ENCODE data around the gene ZNF300.

- TF ChIP-seq, protein P1, sequence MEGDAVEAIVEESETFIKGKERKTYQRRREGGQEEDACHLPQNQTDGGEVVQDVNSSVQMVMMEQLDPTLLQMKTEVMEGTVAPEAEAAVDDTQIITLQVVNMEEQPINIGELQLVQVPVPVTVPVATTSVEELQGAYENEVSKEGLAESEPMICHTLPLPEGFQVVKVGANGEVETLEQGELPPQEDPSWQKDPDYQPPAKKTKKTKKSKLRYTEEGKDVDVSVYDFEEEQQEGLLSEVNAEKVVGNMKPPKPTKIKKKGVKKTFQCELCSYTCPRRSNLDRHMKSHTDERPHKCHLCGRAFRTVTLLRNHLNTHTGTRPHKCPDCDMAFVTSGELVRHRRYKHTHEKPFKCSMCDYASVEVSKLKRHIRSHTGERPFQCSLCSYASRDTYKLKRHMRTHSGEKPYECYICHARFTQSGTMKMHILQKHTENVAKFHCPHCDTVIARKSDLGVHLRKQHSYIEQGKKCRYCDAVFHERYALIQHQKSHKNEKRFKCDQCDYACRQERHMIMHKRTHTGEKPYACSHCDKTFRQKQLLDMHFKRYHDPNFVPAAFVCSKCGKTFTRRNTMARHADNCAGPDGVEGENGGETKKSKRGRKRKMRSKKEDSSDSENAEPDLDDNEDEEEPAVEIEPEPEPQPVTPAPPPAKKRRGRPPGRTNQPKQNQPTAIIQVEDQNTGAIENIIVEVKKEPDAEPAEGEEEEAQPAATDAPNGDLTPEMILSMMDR (IDR thresholded peaks at IDR 0.05): no peak
- no peak for TF ChIP-seq POLR2AphosphoS5 (IDR thresholded peaks at IDR 0.05)
- TF ChIP-seq POLR2A (IDR thresholded peaks at IDR 0.05; ENCODE audit: low read depth): no peak
Measured at GRCh38 chr5:150848271-150848670, 56.5 kb downstream of the ZNF300 start.
